IMR-90 (cell line): ENCODE data around the gene ASTN2. TPM values are rescaled to one million over a fixed set of nuclear protein-coding genes. Genes with fewer than 3 reads are reported as not detected.

Experiments
- ATAC-seq: fragments of 200-7000 bp; cut with Tn5 transposase; 2 replicates; pipeline ENCODE4 v1.9.1; 2020; ENCODE audit warnings: low read depth, mild to moderate bottlenecking, moderate library complexity
- BruUV-seq: library from RNA; stranded (reverse); fragments of 400-500 nt; replicated peaks from 2 replicates; lab custom pipeline; 2021; lab: Mats Ljungman, UMichigan
- CTCF ChIA-PET: fragments of 300-600 bp; formaldehyde crosslinking; extraction: SDS; loops from one replicate; lab custom pipeline; 2021; ENCODE audit warnings: antibody characterized with exemption; lab: Yijun Ruan, JAX
- POLR2A ChIA-PET: fragments of 300-600 bp; sonication (Branson Sonifier 250); formaldehyde crosslinking; loops from one replicate; lab custom pipeline; 2022; ENCODE audit warnings: antibody characterized with exemption; ENCODE audit not compliant: unreplicated experiment; lab: Charles Lee
- DNase-seq: peaks from one replicate; pipeline ENCODE4 v3.0.0; 2013
- H2AFZ ChIP-seq: replicated peaks from 2 replicates; pipeline ENCODE3; 2013; ENCODE audit warnings: low read length, mild to moderate bottlenecking; ENCODE audit not compliant: poor library complexity
- H2AK5ac ChIP-seq: 2 replicates; pipeline ENCODE4 v1.6.1; 2013; ENCODE audit warnings: low read depth, low read length, inconsistent platforms
- H2AK9ac ChIP-seq: replicated peaks from 2 replicates; pipeline ENCODE3; 2013; ENCODE audit warnings: mild to moderate bottlenecking, low read depth, low read length, moderate library complexity; ENCODE audit not compliant: poor library complexity
- H2BK120ac ChIP-seq: 2 replicates; pipeline ENCODE4 v1.6.1; 2013; ENCODE audit warnings: low read depth, low read length, inconsistent platforms
- H2BK15ac ChIP-seq: 3 replicates; pipeline ENCODE4 v1.6.1; 2013; ENCODE audit warnings: low read depth, low read length, inconsistent platforms
- H2BK20ac ChIP-seq: 2 replicates; pipeline ENCODE4 v1.6.1; 2013; ENCODE audit warnings: low read depth, mild to moderate bottlenecking, inconsistent platforms, low read length, moderate library complexity
- H2BK5ac ChIP-seq: 2 replicates; pipeline ENCODE4 v1.6.1; 2013; ENCODE audit warnings: mild to moderate bottlenecking, low read depth, low read length, inconsistent platforms; ENCODE audit not compliant: poor library complexity, severe bottlenecking
- H3K14ac ChIP-seq: replicated peaks from 2 replicates; pipeline ENCODE4 v1.6.1; 2013; ENCODE audit warnings: low read depth, low read length, inconsistent platforms
- H3K18ac ChIP-seq: 2 replicates; pipeline ENCODE4 v1.6.1; 2013; ENCODE audit warnings: low read depth, low read length, control low read depth
- H3K23ac ChIP-seq: 2 replicates; pipeline ENCODE4 v1.6.1; 2013; ENCODE audit warnings: low read depth, low read length, inconsistent platforms
- H3K27ac ChIP-seq: 2 replicates; pipeline ENCODE4 v1.5.1; 2013; ENCODE audit warnings: mild to moderate bottlenecking, control low read depth, low read length; ENCODE audit not compliant: insufficient read depth
- H3K27me3 ChIP-seq: 2 replicates; pipeline ENCODE4 v1.6.1; 2013; ENCODE audit warnings: low read length; ENCODE audit not compliant: control insufficient read depth, insufficient read depth
- H3K36me3 ChIP-seq: 2 replicates; pipeline ENCODE4 v1.6.1; 2013; ENCODE audit warnings: low read length, mixed read lengths; ENCODE audit not compliant: control insufficient read depth, insufficient read depth
- H3K4ac ChIP-seq: 2 replicates; pipeline ENCODE4 v1.6.1; 2013; ENCODE audit warnings: low read depth, low read length, inconsistent platforms
- H3K4me1 ChIP-seq: 2 replicates; pipeline ENCODE4 v1.6.1; 2013; ENCODE audit warnings: low read length, mixed read lengths; ENCODE audit not compliant: control insufficient read depth, insufficient read depth
- H3K4me2 ChIP-seq: 2 replicates; pipeline ENCODE4 v1.6.1; 2013; ENCODE audit warnings: low read depth, mild to moderate bottlenecking, control low read depth, low read length, moderate library complexity
- H3K4me3 ChIP-seq: 2 replicates; pipeline ENCODE4 v1.5.1; 2013; ENCODE audit warnings: low read depth, mild to moderate bottlenecking, control low read depth, low read length, moderate library complexity; ENCODE audit not compliant: insufficient read depth
- H3K56ac ChIP-seq: 2 replicates; pipeline ENCODE4 v1.6.1; 2013; ENCODE audit warnings: low read length, inconsistent platforms; ENCODE audit not compliant: insufficient read depth; ENCODE audit errors: extremely low read depth
- H3K79me1 ChIP-seq, 2 experiments: 2 replicates each; pipeline ENCODE4 v1.6.1; 2013; ENCODE audit warnings: low read length in 2 of 2, inconsistent platforms in 1 of 2, low read depth in 1 of 2
- H3K9ac ChIP-seq: 2 replicates; pipeline ENCODE4 v1.6.1; 2013; ENCODE audit warnings: low read depth, low read length, control low read depth
- H3K9me1 ChIP-seq: 2 replicates; pipeline ENCODE4 v1.6.1; 2013; ENCODE audit warnings: low read length, inconsistent platforms; ENCODE audit not compliant: insufficient read depth
- H3K9me3 ChIP-seq: 2 replicates; pipeline ENCODE4 v1.6.1; 2013; ENCODE audit warnings: low read length; ENCODE audit not compliant: control insufficient read depth, insufficient read depth
- H4K20me1 ChIP-seq: 2 replicates; pipeline ENCODE4 v1.6.1; 2013; ENCODE audit warnings: low read length, inconsistent platforms; ENCODE audit not compliant: insufficient read depth
- H4K5ac ChIP-seq: 2 replicates; pipeline ENCODE4 v1.6.1; 2013; ENCODE audit warnings: mild to moderate bottlenecking, low read depth, low read length, control low read depth
- H4K8ac ChIP-seq, 2 experiments: 2 replicates each; pipeline ENCODE4 v1.6.1; 2013; ENCODE audit warnings: low read depth in 2 of 2, low read length in 2 of 2, control low read depth in 1 of 2, inconsistent platforms in 1 of 2
- H4K91ac ChIP-seq: 2 replicates; pipeline ENCODE4 v1.6.1; 2013; ENCODE audit warnings: low read depth, low read length, inconsistent platforms; ENCODE audit not compliant: insufficient read depth
- CEBPB ChIP-seq: IDR thresholded peaks from 2 replicates; pipeline ENCODE4 v1.6.1; 2012; ENCODE audit warnings: low read depth, low read length, improper control_type of control experiment
- CTCF ChIP-seq: conservative IDR thresholded peaks from 2 replicates; pipeline ENCODE4 v1.5.1; 2012; ENCODE audit warnings: mild to moderate bottlenecking, low read depth, low read length, improper control_type of control experiment
- ELK1 ChIP-seq: fragments of 150-350 bp; IDR thresholded peaks from 2 replicates; pipeline ENCODE4 v1.6.1; 2016; ENCODE audit warnings: low read depth, mild to moderate bottlenecking, low read length, moderate library complexity, borderline replicate concordance
- FOS ChIP-seq: fragments of 150-350 bp; IDR thresholded peaks from 2 replicates; pipeline ENCODE4 v1.6.1; 2016; ENCODE audit warnings: low read depth, low read length
- MAFK ChIP-seq: IDR thresholded peaks from 2 replicates; pipeline ENCODE4 v1.6.1; 2012; ENCODE audit warnings: low read depth, low read length, improper control_type of control experiment
- MAZ ChIP-seq: IDR thresholded peaks from 2 replicates; pipeline ENCODE4 v1.6.1; 2012; ENCODE audit warnings: low read depth, mild to moderate bottlenecking, low read length, improper control_type of control experiment, moderate library complexity, borderline replicate concordance
- MXI1 ChIP-seq: IDR thresholded peaks from 2 replicates; pipeline ENCODE4 v1.6.1; 2012; ENCODE audit warnings: low read depth, mild to moderate bottlenecking, low read length, moderate library complexity, borderline replicate concordance
- NFE2L2 ChIP-seq: fragments of 150-350 bp; IDR thresholded peaks from 2 replicates; pipeline ENCODE4 v1.6.1; 2016; ENCODE audit warnings: low read depth, mild to moderate bottlenecking, low read length
- RAD21 ChIP-seq: IDR thresholded peaks from 2 replicates; pipeline ENCODE4 v1.6.1; 2012; ENCODE audit warnings: low read length, improper control_type of control experiment
- RCOR1 ChIP-seq: IDR thresholded peaks from 2 replicates; pipeline ENCODE4 v1.6.1; 2012; ENCODE audit warnings: mild to moderate bottlenecking, low read length, improper control_type of control experiment; ENCODE audit not compliant: insufficient replicate concordance
- SMC3 ChIP-seq: fragments of 150-350 bp; IDR thresholded peaks from 2 replicates; pipeline ENCODE4 v1.6.1; 2016; ENCODE audit warnings: low read depth, mild to moderate bottlenecking, antibody characterized with exemption, low read length, moderate library complexity
- WGBS, 2 experiments: methylation state at CpG; one replicate each; pipeline versions ENCODE4 v1.1.5 to v1.1.7; 2013; ENCODE audit warnings: missing lambda C conversion rate in 2 of 2; ENCODE audit not compliant: insufficient read length in 1 of 2; ENCODE audit errors: extremely low coverage in 2 of 2; 5-methylcytosine and 5-hydroxymethylcytosine counted together
- dilution Hi-C: fragments of 300-500 bp; cut with HindIII; formaldehyde crosslinking; loops from one replicate; pipeline ENCODE4 v1.14.3; 2018; ENCODE audit warnings: low sequenced_read_pairs; ENCODE audit not compliant: unreplicated experiment
- in situ Hi-C: fragments of 300-500 bp; cut with MboI; formaldehyde crosslinking; loops from 3 replicates; pipeline ENCODE4 v1.14.3; 2019; ENCODE audit warnings: low sequenced_read_pairs, inconsistent platforms, mixed read lengths
- intact Hi-C: fragments of 100-400 bp; cut with micrococcal nuclease; formaldehyde crosslinking; loops from 2 replicates; pipeline ENCODE4 v1.10.0; 2022
- polyA plus RNA-seq, 3 experiments: library from polyadenylated mRNA; depleted of rRNA; stranded (reverse); fragments of >200 nt; gene quantifications; 2 replicates each; pipeline ENCODE4 v1.2.3, GENCODE V29; 2012; ENCODE audit warnings: low replicate concordance in 1 of 3
- total RNA-seq: library from RNA; depleted of rRNA; stranded (reverse); fragments of >200 nt; gene quantifications from 2 replicates; pipeline ENCODE4 v1.2.3, GENCODE V29; 2012

ASTN2 gene
- total and polyA plus RNA-seq, 2 of the 4 experiments (the other 2 are of a cell fraction), result 3.8 to 6.8 TPM

- ChIA-PET CTCF (no interaction called here), POLR2A (no interaction called here)
- in situ Hi-C loops, result no loop called here
- no peak overlapping the region for H3K23ac ChIP-seq
- no TSS peak for BruUV-seq
- H2AFZ ChIP-seq, result no peak overlapping the region
- no peak overlapping the region for H4K91ac ChIP-seq
- no CpG with 5 or more reads among the region's 3 CpGs for whole genome bisulfite sequencing, 2 experiments
- peaks cover 3% of the 10 kb centered on the region; the same call in 1 of the 2 replicates for H3K4me1 ChIP-seq
- dilution Hi-C loops, result no loop called here
- no peak for DNase-seq
- H3K9ac ChIP-seq, result no peak overlapping the region
- H2AK9ac ChIP-seq, result no peak overlapping the region
- no peak overlapping the region for H2BK20ac ChIP-seq
- no peak overlapping the region for H3K4me3 ChIP-seq
- no peak overlapping the region for H2BK120ac ChIP-seq
- ATAC-seq, result no peak
- H3K9me3 ChIP-seq, result no peaks in the 10 kb centered on the region
- no peaks in the 10 kb centered on the region for H4K20me1 ChIP-seq
- no peak overlapping the region for H2BK5ac ChIP-seq
- H4K5ac ChIP-seq, result no peak overlapping the region
- H3K27me3 ChIP-seq, result peaks cover 4% of the 10 kb centered on the region; the same call in 1 of the 2 replicates
- no peak overlapping the region for H3K4me2 ChIP-seq
- no peak overlapping the region for H3K4ac ChIP-seq
- intact Hi-C loops, result no loop called here
- no peaks in the 10 kb centered on the region for H3K79me1 ChIP-seq
- H3K36me3 ChIP-seq, result no peaks in the 10 kb centered on the region
- peaks cover 4% of the 10 kb centered on the region; the same call in 1 of the 2 replicates for H3K9me1 ChIP-seq
- H2BK15ac ChIP-seq, result no peak overlapping the region
- no peak overlapping the region for H3K56ac ChIP-seq
- H3K14ac ChIP-seq, result no peak overlapping the region
- H3K27ac ChIP-seq, result no peak overlapping the region
- H4K8ac ChIP-seq, result no peak overlapping the region
- no peak overlapping the region for H2AK5ac ChIP-seq
- no peak overlapping the region for H3K18ac ChIP-seq
- no peak for TF ChIP-seq NFE2L2
- no peak for TF ChIP-seq MXI1
- TF ChIP-seq ELK1, result no peak
- TF ChIP-seq MAFK, result no peak
- no peak for TF ChIP-seq CTCF
- TF ChIP-seq RAD21, result no peak
- TF ChIP-seq CEBPB, result no peak
- no peak for TF ChIP-seq RCOR1
- no peak for TF ChIP-seq FOS
- TF ChIP-seq SMC3, result no peak
- no peak for TF ChIP-seq MAZ
Observed at GRCh38 chr9:116467740-116468351, 947.0 kb downstream of the ASTN2 start.
